Kidney (tissue), 14 donors: ENCODE data around the gene LAS1L. TPM values are rescaled to one million over a fixed set of nuclear protein-coding genes. Genes with fewer than 3 reads are reported as not detected.

Source experiments
- DNase-seq, 5 donors: peaks; one replicate each; pipeline ENCODE4 v3.0.0-alpha.2; 2013 to 2020
- FAIRE-seq: peaks from 2 replicates; lab custom pipeline; 2012; peaks lifted over from hg19 to GRCh38; lab: Jason Lieb, UNC
- H3K27ac ChIP-seq, 2 donors: one replicate each; pipeline ENCODE4 v1.7.0; 2013; ENCODE audit warnings: low read depth in 2 of 2, low read length in 2 of 2, inconsistent platforms in 1 of 2
- H3K27me3 ChIP-seq: one replicate; pipeline ENCODE4 v1.7.1; 2013; ENCODE audit warnings: low read length, inconsistent platforms; ENCODE audit not compliant: control insufficient read depth, insufficient read depth
- H3K36me3 ChIP-seq, 3 donors: one replicate each; pipeline versions ENCODE4 v1.7.0 to v1.7.1; 2013; ENCODE audit warnings: low read length in 3 of 3, control low read depth in 1 of 3, inconsistent platforms in 1 of 3; ENCODE audit not compliant: insufficient read depth in 3 of 3, control insufficient read depth in 2 of 3
- H3K4me1 ChIP-seq, 3 donors: one replicate each; pipeline versions ENCODE4 v1.7.0 to v1.7.1; 2013; ENCODE audit warnings: low read length in 3 of 3, inconsistent platforms in 1 of 3, low read depth in 1 of 3; ENCODE audit not compliant: control insufficient read depth in 2 of 3, insufficient read depth in 2 of 3
- H3K4me3 ChIP-seq, 3 donors: one replicate each; pipeline versions ENCODE4 v1.7.0 to v1.8.1; 2013; ENCODE audit warnings: low read length in 3 of 3, control low read depth in 1 of 3, inconsistent platforms in 1 of 3
- H3K9ac ChIP-seq, 3 donors: one replicate each; pipeline versions ENCODE4 v1.7.0 to v1.7.1; 2013; ENCODE audit warnings: low read length in 3 of 3, control low read depth in 1 of 3, inconsistent platforms in 1 of 3
- H3K9me3 ChIP-seq, 3 donors: one replicate each; pipeline versions ENCODE4 v1.7.0 to v1.7.1; 2013; ENCODE audit warnings: low read length in 3 of 3, control low read depth in 1 of 3, inconsistent platforms in 1 of 3; ENCODE audit not compliant: control insufficient read depth in 2 of 3, insufficient read depth in 1 of 3
- CTCF ChIP-seq: IDR thresholded peaks from 3 replicates; pipeline ENCODE4 v1.5.1; 2012; ENCODE audit warnings: mild to moderate bottlenecking, moderate library complexity, borderline replicate concordance; ENCODE audit not compliant: insufficient read depth; ENCODE audit errors: extremely low read depth
- intact Hi-C: fragments of 100-400 bp; cut with DNase I; formaldehyde crosslinking; loops from one replicate; pipeline ENCODE4 v1.11.1; 2022
- polyA plus RNA-seq: library from polyadenylated mRNA; stranded (reverse); fragments of 350-450 nt; fragmentation: Illumina TruSeq; extraction: RNeasy Lipid Tissue Mini Kit (QIAGEN cat#74804); gene quantifications from one replicate; pipeline ENCODE4 v1.2.3, GENCODE V29; 2014; ENCODE audit warnings: low read depth, low replicate concordance; ENCODE audit not compliant: insufficient read depth
- total RNA-seq: library from RNA; stranded (reverse); fragmentation: NEBNext Ultra II Directional; extraction: Animal tissue kit (Norgen Biotek cat#: 25700); gene quantifications from one replicate; pipeline ENCODE4 v1.2.1, GENCODE V29; 2021
- donor health status: control.
- donor health status: control.
- donor health status: control.
- donor health status: control.
- donor health status: control.
- donor health status: DM: yes; HTN: yes; CAD: no.
- donor health status: Normal renal cell carcinoma (clear cell type).

The LAS1L gene
- total and polyA plus RNA-seq, 2 donors from 2014 or later, result 25.4 to 30.2 TPM

- intact Hi-C loops, result no loop called here
- Histone ChIP-seq H3K27ac (no peak overlapping the region), H3K9ac (no peak overlapping the region), H3K4me3 (no peak overlapping the region), H3K36me3 (peaks cover 0 to 7% (median 3%) of the 10 kb centered on the region in 3 donors), H3K4me1 (no peaks in the 10 kb centered on the region), H3K27me3 (no peaks in the 10 kb centered on the region), H3K9me3 (no peaks in the 10 kb centered on the region)
- DNase-seq (no peak), FAIRE-seq (no peak)
- no peak for TF ChIP-seq CTCF
These were observed 17.8 kb downstream of the LAS1L start for GRCh38 chrX:65516756-65517155.

GRCh38 chrX:65513610-65514009, 21.0 kb downstream of the LAS1L start:
- DNase-seq (no peak), FAIRE-seq (no peak)
- H3K9me3 ChIP-seq, result no peaks in the 10 kb centered on the region
- peaks cover 0 to 3% (median 0%) of the 10 kb centered on the region in 3 donors for H3K36me3 ChIP-seq
- intact Hi-C loops, result no loop called here
- no peak overlapping the region for H3K9ac ChIP-seq
- no peak for TF ChIP-seq CTCF
- H3K4me3 ChIP-seq, result no peak overlapping the region
- no peaks in the 10 kb centered on the region for H3K4me1 ChIP-seq
- H3K27me3 ChIP-seq, result no peaks in the 10 kb centered on the region
- no peak overlapping the region for H3K27ac ChIP-seq

DNA sequence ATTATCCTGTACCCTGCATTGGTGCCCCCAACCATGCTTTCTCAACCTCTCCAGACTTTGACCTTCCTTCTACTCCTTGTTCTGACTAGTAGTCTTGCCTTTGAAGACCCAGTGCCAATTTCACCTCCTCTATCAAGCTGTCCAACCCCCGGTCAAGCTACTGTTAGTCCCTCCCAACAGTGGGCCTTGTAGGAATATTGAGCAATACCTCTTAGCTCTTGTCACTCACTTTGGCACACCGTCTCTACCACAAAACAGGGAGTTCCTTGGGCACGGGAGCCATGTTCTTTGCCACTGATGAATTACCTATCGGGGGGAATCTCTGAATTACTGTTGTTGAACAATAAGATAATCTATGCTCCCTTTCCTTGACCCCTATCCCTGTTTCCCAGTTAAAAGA, 25.2 kb downstream of the LAS1L start:
- Histone ChIP-seq H3K9me3 (no peaks in the 10 kb centered on the region), H3K4me3 (no peak overlapping the region), H3K27ac (no peak overlapping the region), H3K9ac (no peak overlapping the region), H3K36me3 (no peaks in the 10 kb centered on the region), H3K4me1 (no peaks in the 10 kb centered on the region), H3K27me3 (no peaks in the 10 kb centered on the region)
- no peak for TF ChIP-seq CTCF
- intact Hi-C loops, result no loop called here
- DNase-seq (no peak), FAIRE-seq (no peak)

DNA sequence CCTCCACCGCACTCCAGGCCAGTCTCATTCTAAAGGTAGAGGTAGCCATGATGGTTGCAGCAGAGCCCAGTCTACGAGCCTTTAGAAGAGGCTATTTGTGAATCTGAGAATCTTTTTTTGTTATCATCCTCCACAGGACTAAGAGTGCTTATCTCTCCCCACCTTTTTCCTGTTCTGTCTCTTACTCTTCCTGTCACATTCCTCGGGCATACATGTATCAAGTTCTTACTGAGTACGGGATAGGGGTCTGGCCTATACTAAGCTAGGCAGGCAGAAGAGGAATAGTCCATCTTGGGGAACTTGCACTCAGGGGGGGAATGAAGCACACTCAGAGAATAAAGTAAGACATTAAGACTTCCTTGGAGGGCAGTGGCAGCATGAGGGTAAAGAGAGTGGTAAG, 25.7 kb downstream of the LAS1L start:
- intact Hi-C loops, result no loop called here
- no peak for TF ChIP-seq CTCF
- Histone ChIP-seq H3K9me3 (no peaks in the 10 kb centered on the region), H3K4me1 (no peaks in the 10 kb centered on the region), H3K9ac (no peak overlapping the region), H3K27me3 (no peaks in the 10 kb centered on the region), H3K36me3 (no peaks in the 10 kb centered on the region), H3K4me3 (no peak overlapping the region), H3K27ac (no peak overlapping the region)
- no peak for FAIRE-seq
- DNase-seq, result no peak
